Liver (tissue), 9 donors: ENCODE results near the gene GRID1. TPM values are rescaled to one million over a fixed set of nuclear protein-coding genes. Genes with fewer than 3 reads are reported as not detected.

Experiments
- DNase-seq: peaks from one replicate; pipeline ENCODE4 v3.0.0-alpha.2; 2017; ENCODE audit warnings: low spot score
- H3K27ac ChIP-seq, 2 donors: one replicate each; pipeline ENCODE4 v1.7.0; 2013; ENCODE audit warnings: inconsistent platforms in 2 of 2, low read length in 2 of 2, control low read depth in 1 of 2, low read depth in 1 of 2, mild to moderate bottlenecking in 1 of 2
- H3K27me3 ChIP-seq, 4 donors: one replicate each; pipeline versions ENCODE4 v1.6.1 to v1.7.0; 2013; ENCODE audit warnings: low read length in 3 of 4, inconsistent platforms in 1 of 4, mild to moderate bottlenecking in 1 of 4, moderate library complexity in 1 of 4; ENCODE audit not compliant: control insufficient read depth in 4 of 4, insufficient read depth in 4 of 4
- H3K36me3 ChIP-seq, 4 donors: one replicate each; pipeline versions ENCODE4 v1.6.1 to v1.7.0; 2013; ENCODE audit warnings: low read length in 3 of 4, mild to moderate bottlenecking in 3 of 4, low read depth in 1 of 4, moderate library complexity in 1 of 4; ENCODE audit not compliant: control insufficient read depth in 4 of 4, insufficient read depth in 3 of 4
- H3K4me1 ChIP-seq, 4 donors: one replicate each; pipeline versions ENCODE4 v1.6.1 to v1.7.0; 2013; ENCODE audit warnings: low read length in 3 of 4, mild to moderate bottlenecking in 3 of 4, moderate library complexity in 1 of 4; ENCODE audit not compliant: control insufficient read depth in 4 of 4, insufficient read depth in 4 of 4
- H3K4me3 ChIP-seq, 3 donors: one replicate each; pipeline versions ENCODE4 v1.6.1 to v1.7.0; 2013; ENCODE audit warnings: low read length in 3 of 3, control low read depth in 1 of 3, low read depth in 1 of 3, mild to moderate bottlenecking in 1 of 3
- H3K9ac ChIP-seq, 2 donors: one replicate each; pipeline ENCODE4 v1.7.0; 2013; ENCODE audit warnings: low read length in 2 of 2, mild to moderate bottlenecking in 2 of 2, moderate library complexity in 2 of 2, control low read depth in 1 of 2, low read depth in 1 of 2
- H3K9me3 ChIP-seq, 4 donors: one replicate each; pipeline versions ENCODE4 v1.6.1 to v1.7.0; 2013; ENCODE audit warnings: low read length in 3 of 4; ENCODE audit not compliant: control insufficient read depth in 4 of 4
- ATF3 ChIP-seq: IDR thresholded peaks from 2 replicates; pipeline ENCODE4 v1.6.1; 2016; ENCODE audit warnings: antibody characterized with exemption
- CTCF ChIP-seq: fragments of 150-350 bp; IDR thresholded peaks from 2 replicates; pipeline ENCODE4 v1.5.1; 2017; ENCODE audit warnings: improper control_type of control experiment, low read depth, low read length; ENCODE audit not compliant: missing input control
- FOXA1 ChIP-seq: IDR thresholded peaks from 2 replicates; pipeline ENCODE4 v1.6.1; 2016; ENCODE audit warnings: antibody characterized with exemption
- GABPA ChIP-seq, 2 donors: IDR thresholded peaks in 1 of 2; conservative IDR thresholded peaks in 1 of 2; 2 replicates each; pipeline ENCODE4 v1.6.1; 2016; ENCODE audit warnings: antibody characterized with exemption in 2 of 2, mild to moderate bottlenecking in 1 of 2, moderate library complexity in 1 of 2
- HNF4A ChIP-seq, 2 donors: conservative IDR thresholded peaks; 2 replicates each; pipeline ENCODE4 v1.6.1; 2016; ENCODE audit warnings: antibody characterized with exemption in 2 of 2, mild to moderate bottlenecking in 2 of 2
- HNF4G ChIP-seq: IDR thresholded peaks from 2 replicates; pipeline ENCODE4 v1.6.1; 2016; ENCODE audit warnings: antibody characterized with exemption
- JUND ChIP-seq, 2 donors: IDR thresholded peaks; 2 replicates each; pipeline ENCODE4 v1.6.1; 2016; ENCODE audit warnings: antibody characterized with exemption in 2 of 2
- MAX ChIP-seq: IDR thresholded peaks from 2 replicates; pipeline ENCODE4 v1.6.1; 2016; ENCODE audit warnings: antibody characterized with exemption
- NR2F2 ChIP-seq: IDR thresholded peaks from 2 replicates; pipeline ENCODE4 v1.6.1; 2016; ENCODE audit warnings: antibody characterized with exemption
- RAD21 ChIP-seq, 2 donors: IDR thresholded peaks; 2 replicates each; pipeline ENCODE4 v1.6.1; 2016; ENCODE audit warnings: antibody characterized with exemption in 2 of 2, mild to moderate bottlenecking in 2 of 2
- RXRA ChIP-seq, 2 donors: IDR thresholded peaks; 2 replicates each; pipeline ENCODE4 v1.6.1; 2017 to 2018; ENCODE audit warnings: antibody characterized with exemption in 2 of 2, mild to moderate bottlenecking in 1 of 2
- SP1 ChIP-seq: IDR thresholded peaks from 2 replicates; pipeline ENCODE4 v1.6.1; 2018; ENCODE audit warnings: antibody characterized with exemption, mild to moderate bottlenecking
- TAF1 ChIP-seq: conservative IDR thresholded peaks from 2 replicates; pipeline ENCODE4 v1.6.1; 2016; ENCODE audit warnings: antibody characterized with exemption, mild to moderate bottlenecking
- ZBTB33 ChIP-seq: IDR thresholded peaks from 2 replicates; pipeline ENCODE4 v1.6.1; 2016; ENCODE audit warnings: antibody characterized with exemption
- WGBS: extraction: QIAGEN DNeasy Blood & Tissue Kit; methylation state at CpG from one replicate; pipeline ENCODE4 v1.1.7; 2013; 5-methylcytosine and 5-hydroxymethylcytosine counted together
- polyA plus RNA-seq, 2 donors: library from polyadenylated mRNA; stranded (reverse) in 1 of 2; unstranded in 1 of 2; fragments of 200-250 nt in 1 of 2; fragments of >200 nt in 1 of 2; fragmentation: Nextera tagmentation in 1 of 2; extraction: Ambion mirVana in 1 of 2; gene quantifications; one replicate each; pipeline versions ENCODE4 v1.2.1 to v1.2.3, GENCODE V29; 2013 to 2015
- total RNA-seq, 2 donors: library from RNA; depleted of rRNA; stranded (reverse); fragments of >200 nt; gene quantifications; one replicate each; pipeline ENCODE4 v1.2.3, GENCODE V29; 2014
- TF ChIP-seq, protein P1 (sequence below): IDR thresholded peaks from 2 replicates; pipeline ENCODE4 v1.6.1; 2016; ENCODE audit warnings: antibody characterized with exemption, mild to moderate bottlenecking
- donor health status: healthy.
- donor health status: healthy.
- donor health status: healthy.
- donor health status: healthy.
- donor health status: healthy.

GRID1 gene
- total and polyA plus RNA-seq, 4 donors: 0.09 to 0.17 (median 0.14) TPM; not detected in 1

- TF ChIP-seq MAX (no peak), HNF4A (conservative IDR thresholded peaks at IDR 0.05) (no peak), JUND (IDR thresholded peaks at IDR 0.05) (no peak), GABPA (IDR thresholded peaks at IDR 0.05 in 1 of 2, conservative IDR thresholded peaks at IDR 0.05 in 1 of 2) (no peak), ZBTB33 (no peak), ATF3 (no peak)
- TF ChIP-seq, protein P1, sequence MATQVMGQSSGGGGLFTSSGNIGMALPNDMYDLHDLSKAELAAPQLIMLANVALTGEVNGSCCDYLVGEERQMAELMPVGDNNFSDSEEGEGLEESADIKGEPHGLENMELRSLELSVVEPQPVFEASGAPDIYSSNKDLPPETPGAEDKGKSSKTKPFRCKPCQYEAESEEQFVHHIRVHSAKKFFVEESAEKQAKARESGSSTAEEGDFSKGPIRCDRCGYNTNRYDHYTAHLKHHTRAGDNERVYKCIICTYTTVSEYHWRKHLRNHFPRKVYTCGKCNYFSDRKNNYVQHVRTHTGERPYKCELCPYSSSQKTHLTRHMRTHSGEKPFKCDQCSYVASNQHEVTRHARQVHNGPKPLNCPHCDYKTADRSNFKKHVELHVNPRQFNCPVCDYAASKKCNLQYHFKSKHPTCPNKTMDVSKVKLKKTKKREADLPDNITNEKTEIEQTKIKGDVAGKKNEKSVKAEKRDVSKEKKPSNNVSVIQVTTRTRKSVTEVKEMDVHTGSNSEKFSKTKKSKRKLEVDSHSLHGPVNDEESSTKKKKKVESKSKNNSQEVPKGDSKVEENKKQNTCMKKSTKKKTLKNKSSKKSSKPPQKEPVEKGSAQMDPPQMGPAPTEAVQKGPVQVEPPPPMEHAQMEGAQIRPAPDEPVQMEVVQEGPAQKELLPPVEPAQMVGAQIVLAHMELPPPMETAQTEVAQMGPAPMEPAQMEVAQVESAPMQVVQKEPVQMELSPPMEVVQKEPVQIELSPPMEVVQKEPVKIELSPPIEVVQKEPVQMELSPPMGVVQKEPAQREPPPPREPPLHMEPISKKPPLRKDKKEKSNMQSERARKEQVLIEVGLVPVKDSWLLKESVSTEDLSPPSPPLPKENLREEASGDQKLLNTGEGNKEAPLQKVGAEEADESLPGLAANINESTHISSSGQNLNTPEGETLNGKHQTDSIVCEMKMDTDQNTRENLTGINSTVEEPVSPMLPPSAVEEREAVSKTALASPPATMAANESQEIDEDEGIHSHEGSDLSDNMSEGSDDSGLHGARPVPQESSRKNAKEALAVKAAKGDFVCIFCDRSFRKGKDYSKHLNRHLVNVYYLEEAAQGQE: no peak
- Histone ChIP-seq H3K4me3 (no peak overlapping the region), H3K36me3 (no peaks in the 10 kb centered on the region), H3K27me3 (no peaks in the 10 kb centered on the region), H3K9ac (no peak overlapping the region), H3K4me1 (no peaks in the 10 kb centered on the region), H3K9me3 (no peaks in the 10 kb centered on the region), H3K27ac (no peak overlapping the region)
- WGBS: 70% methylated on average over 13 of the region's 13 CpGs
- DNase-seq: no peak
Observed at GRCh38 chr10:86341361-86341811, 25.2 kb downstream of the GRID1 start.

DNA sequence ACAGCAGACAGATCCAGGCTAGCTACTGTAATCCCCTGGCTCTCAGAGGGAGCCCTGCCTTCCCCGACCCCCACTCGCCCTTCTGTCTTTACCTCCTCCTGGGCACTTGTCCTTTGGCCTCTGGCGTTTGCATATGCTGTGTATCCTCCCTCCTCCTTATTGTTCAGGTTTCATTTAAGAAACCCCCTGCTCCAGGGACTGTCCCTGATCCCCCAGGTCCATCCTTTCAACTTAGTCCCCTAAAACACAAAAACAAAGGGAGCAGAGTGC, 25.7 kb downstream of the GRID1 start:
- H3K27ac ChIP-seq: no peak overlapping the region
- no peak overlapping the region for H3K9ac ChIP-seq
- H3K4me3 ChIP-seq: no peak overlapping the region
- TF ChIP-seq FOXA1 (no peak), HNF4A (conservative IDR thresholded peaks at IDR 0.05) (no peak), TAF1 (no peak), SP1 (no peak), RAD21 (IDR thresholded peaks at IDR 0.05) (no peak), CTCF (no peak), RXRA (IDR thresholded peaks at IDR 0.05) (no peak), HNF4G (no peak), NR2F2 (no peak)
- no peaks in the 10 kb centered on the region for H3K4me1 ChIP-seq
- DNase-seq: no peak
- no peaks in the 10 kb centered on the region for H3K36me3 ChIP-seq
- no peaks in the 10 kb centered on the region for H3K27me3 ChIP-seq
- 83% methylated on average over 3 of the region's 3 CpGs for WGBS
- H3K9me3 ChIP-seq: no peaks in the 10 kb centered on the region
